Uterus (tissue), 2 donors: ENCODE data around the gene SGMS1.

Experiments used
- CTCF ChIP-seq, 4 experiments: fragments of 200-600 bp in 2 of 4; fragments of 450-650 bp in 2 of 4; sonication (generic) in 2 of 4; IDR thresholded peaks; one replicate each; pipeline ENCODE4 v1.5.1; 2016 to 2019; ENCODE audit warnings: antibody characterized with exemption in 4 of 4, mild to moderate bottlenecking in 2 of 4, moderate library complexity in 1 of 4
- POLR2A ChIP-seq, 2 donors: fragments of 450-650 bp; IDR thresholded peaks; one replicate each; pipeline ENCODE4 v1.6.1; 2016; ENCODE audit warnings: antibody characterized with exemption in 2 of 2, mild to moderate bottlenecking in 1 of 2, moderate library complexity in 1 of 2

- TF ChIP-seq CTCF (IDR thresholded peaks at IDR 0.05) (no peak), POLR2A (IDR thresholded peaks at IDR 0.05) (no peak)
These were observed 207.5 kb downstream of the SGMS1 start for GRCh38 chr10:50416181-50416824.
